HEK293T (cell line): ENCODE measurements around the gene PFN2.

Experiments
- ARNT ChIP-seq: fragments of 450-650 bp; IDR thresholded peaks from 2 replicates; pipeline ENCODE4 v1.6.1; 2017; ENCODE audit warnings: mild to moderate bottlenecking
- BHLHE40 ChIP-seq: fragments of 450-650 bp; IDR thresholded peaks from 2 replicates; pipeline ENCODE4 v1.6.1; 2016; ENCODE audit warnings: mild to moderate bottlenecking, moderate library complexity, borderline replicate concordance
- ELF4 ChIP-seq: fragments of 450-650 bp; IDR thresholded peaks from 2 replicates; pipeline ENCODE4 v1.6.1; 2017; ENCODE audit warnings: antibody characterized with exemption
- SUZ12 ChIP-seq: fragments of 450-650 bp; IDR thresholded peaks from 2 replicates; pipeline ENCODE4 v1.6.1; 2016; ENCODE audit warnings: mild to moderate bottlenecking
- TF ChIP-seq, protein P1 (sequence below): fragments of 450-650 bp; IDR thresholded peaks from 2 replicates; pipeline ENCODE4 v1.6.1; 2016

DNA sequence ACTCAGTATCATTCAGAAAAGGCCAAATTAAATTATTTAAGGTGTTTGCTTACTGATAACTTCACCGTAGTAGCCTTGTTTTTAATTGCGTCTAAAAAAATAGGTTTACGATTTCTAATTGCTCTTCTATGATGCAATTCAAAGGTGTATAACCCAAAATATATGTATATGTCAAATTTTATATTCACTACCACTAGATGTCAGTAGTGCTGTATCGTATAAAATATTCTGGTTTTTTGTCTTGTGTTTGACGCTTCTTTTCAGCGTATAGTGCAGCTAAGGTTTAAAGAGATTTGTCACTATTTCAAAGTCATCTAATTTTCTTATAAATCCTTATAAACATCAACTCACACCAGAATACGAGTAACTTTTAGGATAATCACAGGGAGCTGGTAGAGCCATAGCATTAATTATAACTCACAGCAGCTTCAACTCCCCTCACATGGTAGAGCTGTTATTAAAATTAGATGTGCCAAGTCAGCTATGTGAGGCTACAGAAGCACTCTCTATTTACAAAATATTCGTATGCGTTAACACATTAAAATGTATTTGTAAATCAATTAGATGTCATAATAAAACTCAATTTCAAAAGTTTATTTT lies 3.5 kb downstream of the PFN2 start:
- no peak for TF ChIP-seq SUZ12
- TF ChIP-seq, protein P1, sequence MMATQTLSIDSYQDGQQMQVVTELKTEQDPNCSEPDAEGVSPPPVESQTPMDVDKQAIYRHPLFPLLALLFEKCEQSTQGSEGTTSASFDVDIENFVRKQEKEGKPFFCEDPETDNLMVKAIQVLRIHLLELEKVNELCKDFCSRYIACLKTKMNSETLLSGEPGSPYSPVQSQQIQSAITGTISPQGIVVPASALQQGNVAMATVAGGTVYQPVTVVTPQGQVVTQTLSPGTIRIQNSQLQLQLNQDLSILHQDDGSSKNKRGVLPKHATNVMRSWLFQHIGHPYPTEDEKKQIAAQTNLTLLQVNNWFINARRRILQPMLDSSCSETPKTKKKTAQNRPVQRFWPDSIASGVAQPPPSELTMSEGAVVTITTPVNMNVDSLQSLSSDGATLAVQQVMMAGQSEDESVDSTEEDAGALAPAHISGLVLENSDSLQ, result no peak
- TF ChIP-seq ARNT, result no peak
- no peak for TF ChIP-seq ELF4
- no peak for TF ChIP-seq BHLHE40
